Skeletal muscle satellite cell (primary cell): ENCODE measurements around the gene AQP5.
A peak's percentile ranks its signal among the peaks of the same experiment; 100 is the strongest.

Experiments
- H3K27me3 ChIP-seq: 2 replicates; pipeline ENCODE4 v1.7.0; 2013; ENCODE audit warnings: low read length; ENCODE audit not compliant: control insufficient read depth, insufficient read depth
- H3K36me3 ChIP-seq: 2 replicates; pipeline ENCODE4 v1.7.0; 2013; ENCODE audit warnings: mild to moderate bottlenecking, control low read depth, low read length; ENCODE audit not compliant: insufficient read depth
- H3K4me1 ChIP-seq: 2 replicates; pipeline ENCODE4 v1.7.0; 2013; ENCODE audit warnings: low read length; ENCODE audit not compliant: control insufficient read depth, insufficient read depth
- H3K4me2 ChIP-seq: 2 replicates; pipeline ENCODE4 v1.7.0; 2013; ENCODE audit warnings: mild to moderate bottlenecking, low read length
- H3K4me3 ChIP-seq: 2 replicates; pipeline ENCODE4 v1.7.0; 2013; ENCODE audit warnings: low read length
- H3K9ac ChIP-seq: 2 replicates; pipeline ENCODE4 v1.7.0; 2013; ENCODE audit warnings: mild to moderate bottlenecking, low read depth, low read length, moderate library complexity
- H3K9me3 ChIP-seq: replicated peaks from 2 replicates; pipeline ENCODE4 v1.7.0; 2013; ENCODE audit warnings: mild to moderate bottlenecking, control low read depth, low read length

Gene AQP5

DNA sequence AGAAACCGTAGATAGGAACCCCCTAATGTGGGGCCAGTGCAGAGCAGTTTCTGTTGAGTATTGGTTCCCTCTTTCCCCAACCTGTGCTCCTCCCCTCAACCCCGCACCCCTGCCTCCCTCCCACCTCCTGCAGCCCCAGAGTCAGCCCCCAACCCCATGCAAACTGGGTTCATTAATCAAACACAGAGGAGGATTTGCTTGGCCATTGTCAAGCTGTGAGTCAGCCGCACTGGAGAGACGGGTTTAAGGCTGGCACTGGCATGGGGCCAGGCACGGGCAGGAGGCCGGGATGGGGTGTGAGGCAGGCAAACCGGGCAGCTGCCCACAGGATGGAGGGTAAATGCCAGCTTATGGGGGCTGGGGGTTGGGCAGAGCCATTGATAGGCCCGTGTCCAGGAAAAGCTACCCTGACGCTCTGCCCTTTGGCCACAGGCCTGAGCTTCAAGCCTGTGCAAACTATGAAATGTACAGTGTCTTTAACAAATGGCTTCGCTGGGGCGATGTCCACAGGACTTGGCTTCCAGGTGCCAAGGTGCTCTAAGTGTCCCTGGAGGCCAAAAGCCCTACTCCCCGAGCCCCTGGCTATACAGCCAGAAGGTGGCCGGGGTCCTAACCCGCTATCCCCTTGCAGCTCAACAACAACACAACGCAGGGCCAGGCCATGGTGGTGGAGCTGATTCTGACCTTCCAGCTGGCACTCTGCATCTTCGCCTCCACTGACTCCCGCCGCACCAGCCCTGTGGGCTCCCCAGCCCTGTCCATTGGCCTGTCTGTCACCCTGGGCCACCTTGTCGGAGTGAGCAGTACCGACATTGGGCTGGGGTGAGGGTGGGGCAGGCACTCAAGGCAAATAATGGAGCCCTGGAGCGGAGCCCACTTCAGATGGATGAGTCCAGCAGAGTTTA lies 1.4 kb downstream of the AQP5 start:
- no peaks in the 10 kb centered on the region for H3K9me3 ChIP-seq
- H3K27me3 ChIP-seq = peaks cover 41% of the 10 kb centered on the region
- no peak overlapping the region for H3K4me3 ChIP-seq
- no peak overlapping the region for H3K9ac ChIP-seq
- peaks cover 34% of the 10 kb centered on the region for H3K4me1 ChIP-seq
- no peaks in the 10 kb centered on the region for H3K36me3 ChIP-seq
- H3K4me2 ChIP-seq = no peak overlapping the region

- H3K4me1 ChIP-seq = peaks cover 34% of the 10 kb centered on the region
These were observed 2.5 kb downstream of the AQP5 start for GRCh38 chr12:49963976-49964815.

GRCh38 chr12:49964849-49965624 lies 3.4 kb downstream of the AQP5 start:
- no peak overlapping the region for H3K4me3 ChIP-seq
- H3K27me3 ChIP-seq = peaks cover 60% of the 10 kb centered on the region
- no peak overlapping the region for H3K9ac ChIP-seq
- no peaks in the 10 kb centered on the region for H3K9me3 ChIP-seq
- peaks cover 27% of the 10 kb centered on the region for H3K4me1 ChIP-seq
- no peak overlapping the region for H3K4me2 ChIP-seq
- no peaks in the 10 kb centered on the region for H3K36me3 ChIP-seq

More at GRCh38 chr12:49963976-49964815, 2.5 kb downstream of the AQP5 start:
- Histone ChIP-seq H3K36me3 (no peaks in the 10 kb centered on the region), H3K9me3 (no peaks in the 10 kb centered on the region), H3K27me3 (peaks cover 52% of the 10 kb centered on the region), H3K9ac (no peak overlapping the region), H3K4me3 (no peak overlapping the region), H3K4me2 (no peak overlapping the region)

- Histone ChIP-seq H3K36me3 (no peaks in the 10 kb centered on the region), H3K4me2 (no peak overlapping the region), H3K9ac (no peak overlapping the region), H3K27me3 (peaks cover 56% of the 10 kb centered on the region), H3K9me3 (no peaks in the 10 kb centered on the region), H3K4me1 (peaks cover 24% of the 10 kb centered on the region), H3K4me3 (no peak overlapping the region)
These were observed 4.2 kb downstream of the AQP5 start for GRCh38 chr12:49965836-49966235.

GRCh38 chr12:49966511-49967041 lies 4.9 kb downstream of the AQP5 start:
- Histone ChIP-seq H3K4me2 (no peak overlapping the region), H3K9me3 (no peaks in the 10 kb centered on the region), H3K9ac (no peak overlapping the region), H3K36me3 (no peaks in the 10 kb centered on the region), H3K4me3 (no peak overlapping the region), H3K4me1 (peaks cover 18% of the 10 kb centered on the region), H3K27me3 (peaks cover 55% of the 10 kb centered on the region)

GRCh38 chr12:49967042-49967776 lies 5.5 kb downstream of the AQP5 start:
- H3K4me2 ChIP-seq = peak overlapping the region; percentile 84
- peaks cover 18% of the 10 kb centered on the region for H3K4me1 ChIP-seq
- H3K27me3 ChIP-seq = peaks cover 53% of the 10 kb centered on the region
- peak overlapping the region; percentile 64 for H3K4me3 ChIP-seq
- no peak overlapping the region for H3K9ac ChIP-seq
- H3K9me3 ChIP-seq = no peaks in the 10 kb centered on the region
- no peaks in the 10 kb centered on the region for H3K36me3 ChIP-seq

- Histone ChIP-seq H3K9me3 (no peaks in the 10 kb centered on the region), H3K27me3 (peaks cover 53% of the 10 kb centered on the region), H3K4me2 (peak overlapping the region; percentile 84), H3K36me3 (no peaks in the 10 kb centered on the region), H3K4me1 (peaks cover 14% of the 10 kb centered on the region), H3K4me3 (peak overlapping the region; percentile 64), H3K9ac (no peak overlapping the region)
These were observed 6.1 kb downstream of the AQP5 start for GRCh38 chr12:49967777-49968250.

GRCh38 chr12:49968471-49968870 lies 6.8 kb downstream of the AQP5 start:
- H3K4me1 ChIP-seq = peaks cover 8% of the 10 kb centered on the region
- no peak overlapping the region for H3K4me2 ChIP-seq
- H3K9ac ChIP-seq = no peak overlapping the region
- H3K36me3 ChIP-seq = no peaks in the 10 kb centered on the region
- H3K27me3 ChIP-seq = peaks cover 53% of the 10 kb centered on the region
- H3K9me3 ChIP-seq = no peaks in the 10 kb centered on the region
- no peak overlapping the region for H3K4me3 ChIP-seq

GRCh38 chr12:49969027-49969426 lies 7.4 kb downstream of the AQP5 start:
- Histone ChIP-seq H3K4me2 (no peak overlapping the region), H3K4me3 (no peak overlapping the region), H3K4me1 (peaks cover 8% of the 10 kb centered on the region), H3K36me3 (no peaks in the 10 kb centered on the region), H3K9me3 (no peaks in the 10 kb centered on the region), H3K9ac (no peak overlapping the region), H3K27me3 (peaks cover 53% of the 10 kb centered on the region)

GRCh38 chr12:49969651-49970429 lies 8.2 kb downstream of the AQP5 start:
- Histone ChIP-seq H3K27me3 (peaks cover 45% of the 10 kb centered on the region), H3K4me1 (peaks cover 8% of the 10 kb centered on the region), H3K36me3 (no peaks in the 10 kb centered on the region), H3K9me3 (no peaks in the 10 kb centered on the region), H3K4me3 (no peak overlapping the region), H3K9ac (no peak overlapping the region), H3K4me2 (no peak overlapping the region)
